Loucy (cell line): ENCODE results near the gene EIF4G3.

ENCODE experiments used
- CTCF ChIP-seq: fragments of 200-600 bp; sonication (generic); conservative IDR thresholded peaks from 2 replicates; pipeline ENCODE4 v1.5.1; 2014; ENCODE audit warnings: mild to moderate bottlenecking, antibody characterized with exemption, low read length
- EZH2phosphoT487 ChIP-seq: fragments of 200-600 bp; IDR thresholded peaks from 2 replicates; pipeline ENCODE4 v1.6.1; 2018; ENCODE audit warnings: antibody characterized with exemption, mild to moderate bottlenecking, moderate library complexity, borderline replicate concordance

DNA sequence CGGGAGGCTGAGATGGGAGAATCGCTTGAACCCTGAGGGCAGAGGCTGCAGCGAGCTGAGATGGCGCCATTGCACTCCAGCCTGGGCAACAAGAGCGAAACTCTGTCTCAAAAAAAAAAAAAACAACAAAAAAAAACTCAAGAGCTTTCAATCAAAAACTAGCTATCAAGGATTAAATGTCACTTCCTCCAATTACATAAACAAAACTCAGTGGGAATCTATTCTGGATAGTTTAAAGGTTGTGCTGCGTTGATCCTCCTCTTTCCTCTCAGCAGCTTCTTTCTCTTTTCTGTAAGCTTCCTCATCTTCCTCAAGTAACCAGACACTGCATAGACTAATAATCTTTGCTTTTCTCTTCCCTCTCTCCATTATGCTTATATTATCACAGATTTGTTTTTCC, 20.7 kb downstream of the EIF4G3 start:
- TF ChIP-seq CTCF (no peak), EZH2phosphoT487 (no peak)
